WTC11 (cell line): ENCODE results near the gene DCBLD2.

Experiments
- FOXP1 ChIP-seq: sonication (generic); formaldehyde crosslinking; IDR thresholded peaks from 2 replicates; pipeline ENCODE4 v1.8.0; 2022; ENCODE audit warnings: missing genetic modification reagents, mild to moderate bottlenecking, moderate library complexity, borderline replicate concordance
- STAT6 ChIP-seq: sonication (generic); formaldehyde crosslinking; conservative IDR thresholded peaks from 2 replicates; pipeline ENCODE4 v1.8.1; 2023; ENCODE audit warnings: mild to moderate bottlenecking, low read depth, missing genetic modification reagents, moderate library complexity
- USF2 ChIP-seq: sonication (generic); formaldehyde crosslinking; IDR thresholded peaks from 2 replicates; pipeline ENCODE4 v1.8.1; 2023; ENCODE audit warnings: mild to moderate bottlenecking, missing genetic modification reagents, moderate library complexity
- ZBTB43 ChIP-seq: sonication (generic); formaldehyde crosslinking; IDR thresholded peaks from 2 replicates; pipeline ENCODE4 v1.8.1; 2023; ENCODE audit warnings: mild to moderate bottlenecking, missing genetic modification reagents
- TF ChIP-seq, protein P1 (sequence below): fragments of 200-600 bp; IDR thresholded peaks from 2 replicates; pipeline ENCODE4 v1.8.0; 2022; ENCODE audit warnings: antibody characterized with exemption
- TF ChIP-seq, protein P2 (sequence below): sonication (generic); formaldehyde crosslinking; IDR thresholded peaks from 2 replicates; pipeline ENCODE4 v1.8.0; 2022; ENCODE audit warnings: mild to moderate bottlenecking, missing genetic modification reagents

DNA sequence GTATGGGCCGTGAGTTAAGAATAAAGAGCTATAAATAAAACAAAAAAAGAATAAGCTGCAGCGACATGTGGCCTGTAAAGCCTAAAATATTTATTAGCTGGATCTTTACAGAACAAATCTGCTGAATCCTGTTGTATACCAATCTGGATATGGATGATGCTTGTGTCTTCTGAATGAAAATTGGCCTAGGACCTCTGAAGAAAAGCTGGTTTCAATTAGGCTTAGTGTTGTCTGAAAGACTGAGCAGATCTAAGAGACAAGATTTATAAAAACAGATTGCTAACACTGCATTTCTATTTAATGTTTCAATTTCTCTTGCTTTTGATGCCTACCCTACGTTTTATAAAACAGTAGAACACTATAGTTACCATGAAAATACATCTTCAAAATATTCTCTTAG lies 80.4 kb downstream of the DCBLD2 start:
- TF ChIP-seq ZBTB43 (CRISPR knock-in tag): no peak
- TF ChIP-seq, protein P1, sequence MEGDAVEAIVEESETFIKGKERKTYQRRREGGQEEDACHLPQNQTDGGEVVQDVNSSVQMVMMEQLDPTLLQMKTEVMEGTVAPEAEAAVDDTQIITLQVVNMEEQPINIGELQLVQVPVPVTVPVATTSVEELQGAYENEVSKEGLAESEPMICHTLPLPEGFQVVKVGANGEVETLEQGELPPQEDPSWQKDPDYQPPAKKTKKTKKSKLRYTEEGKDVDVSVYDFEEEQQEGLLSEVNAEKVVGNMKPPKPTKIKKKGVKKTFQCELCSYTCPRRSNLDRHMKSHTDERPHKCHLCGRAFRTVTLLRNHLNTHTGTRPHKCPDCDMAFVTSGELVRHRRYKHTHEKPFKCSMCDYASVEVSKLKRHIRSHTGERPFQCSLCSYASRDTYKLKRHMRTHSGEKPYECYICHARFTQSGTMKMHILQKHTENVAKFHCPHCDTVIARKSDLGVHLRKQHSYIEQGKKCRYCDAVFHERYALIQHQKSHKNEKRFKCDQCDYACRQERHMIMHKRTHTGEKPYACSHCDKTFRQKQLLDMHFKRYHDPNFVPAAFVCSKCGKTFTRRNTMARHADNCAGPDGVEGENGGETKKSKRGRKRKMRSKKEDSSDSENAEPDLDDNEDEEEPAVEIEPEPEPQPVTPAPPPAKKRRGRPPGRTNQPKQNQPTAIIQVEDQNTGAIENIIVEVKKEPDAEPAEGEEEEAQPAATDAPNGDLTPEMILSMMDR: no peak
- no peak for TF ChIP-seq USF2 (CRISPR knock-in tag)
- TF ChIP-seq STAT6 (CRISPR knock-in tag): no peak
- TF ChIP-seq, protein P2, sequence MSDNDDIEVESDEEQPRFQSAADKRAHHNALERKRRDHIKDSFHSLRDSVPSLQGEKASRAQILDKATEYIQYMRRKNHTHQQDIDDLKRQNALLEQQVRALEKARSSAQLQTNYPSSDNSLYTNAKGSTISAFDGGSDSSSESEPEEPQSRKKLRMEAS (CRISPR knock-in tag): no peak
- TF ChIP-seq FOXP1: no peak
